ENCODE results near the gene AGBL5. TPM values are rescaled to one million over a fixed set of nuclear protein-coding genes. Genes with fewer than 3 reads are reported as not detected.

AGBL5 gene
- total and polyA plus RNA-seq, 2 of the 13 experiments (the other 11 are each of a cell fraction or from before 2014, with no cell fraction given): 55.9 to 73.3 TPM

DNA sequence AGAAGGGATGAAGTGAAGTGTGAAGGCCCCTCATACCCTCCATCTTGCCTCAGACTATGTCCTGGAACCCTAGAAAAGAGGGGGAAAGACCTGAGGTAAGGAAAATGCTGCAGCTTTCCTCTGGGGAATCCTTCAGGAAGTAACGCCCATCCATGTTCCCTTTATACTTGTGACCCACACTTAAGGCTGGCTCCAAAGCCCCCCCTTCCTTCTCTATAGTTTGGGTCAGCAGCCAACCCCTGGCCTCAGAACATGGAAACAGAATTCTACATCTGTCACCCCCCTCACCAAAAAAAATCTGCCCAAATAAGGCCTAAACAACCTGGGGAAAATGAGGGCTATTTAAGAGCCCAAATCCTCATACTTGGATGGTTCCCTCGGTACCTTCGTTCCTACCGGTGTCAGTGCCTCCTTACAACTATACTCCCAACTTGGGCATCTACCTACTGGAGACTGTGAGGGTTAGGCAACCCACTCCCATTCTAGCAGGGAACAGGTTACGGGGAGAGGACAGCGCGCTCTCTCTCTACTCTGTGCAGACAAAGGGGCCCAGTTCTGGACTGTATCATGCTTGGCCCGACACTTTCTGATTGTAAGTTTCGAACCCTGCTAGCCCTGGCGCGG, 19.3 kb downstream of the AGBL5 start (continued):
- TF ChIP-seq, protein P1, sequence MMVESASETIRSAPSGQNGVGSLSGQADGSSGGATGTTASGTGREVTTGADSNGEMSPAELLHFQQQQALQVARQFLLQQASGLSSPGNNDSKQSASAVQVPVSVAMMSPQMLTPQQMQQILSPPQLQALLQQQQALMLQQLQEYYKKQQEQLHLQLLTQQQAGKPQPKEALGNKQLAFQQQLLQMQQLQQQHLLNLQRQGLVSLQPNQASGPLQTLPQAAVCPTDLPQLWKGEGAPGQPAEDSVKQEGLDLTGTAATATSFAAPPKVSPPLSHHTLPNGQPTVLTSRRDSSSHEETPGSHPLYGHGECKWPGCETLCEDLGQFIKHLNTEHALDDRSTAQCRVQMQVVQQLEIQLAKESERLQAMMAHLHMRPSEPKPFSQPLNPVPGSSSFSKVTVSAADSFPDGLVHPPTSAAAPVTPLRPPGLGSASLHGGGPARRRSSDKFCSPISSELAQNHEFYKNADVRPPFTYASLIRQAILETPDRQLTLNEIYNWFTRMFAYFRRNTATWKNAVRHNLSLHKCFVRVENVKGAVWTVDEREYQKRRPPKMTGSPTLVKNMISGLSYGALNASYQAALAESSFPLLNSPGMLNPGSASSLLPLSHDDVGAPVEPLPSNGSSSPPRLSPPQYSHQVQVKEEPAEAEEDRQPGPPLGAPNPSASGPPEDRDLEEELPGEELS (CRISPR knock-in tag; IDR thresholded peaks at IDR 0.05): 0 out of 2 replicates have a peak, but pooled peaks have one; percentile 4
- no peak for TF ChIP-seq HOXA9 (CRISPR knock-in tag; IDR thresholded peaks at IDR 0.05; ENCODE audit: borderline replicate concordance)
- TF ChIP-seq, protein P2, sequence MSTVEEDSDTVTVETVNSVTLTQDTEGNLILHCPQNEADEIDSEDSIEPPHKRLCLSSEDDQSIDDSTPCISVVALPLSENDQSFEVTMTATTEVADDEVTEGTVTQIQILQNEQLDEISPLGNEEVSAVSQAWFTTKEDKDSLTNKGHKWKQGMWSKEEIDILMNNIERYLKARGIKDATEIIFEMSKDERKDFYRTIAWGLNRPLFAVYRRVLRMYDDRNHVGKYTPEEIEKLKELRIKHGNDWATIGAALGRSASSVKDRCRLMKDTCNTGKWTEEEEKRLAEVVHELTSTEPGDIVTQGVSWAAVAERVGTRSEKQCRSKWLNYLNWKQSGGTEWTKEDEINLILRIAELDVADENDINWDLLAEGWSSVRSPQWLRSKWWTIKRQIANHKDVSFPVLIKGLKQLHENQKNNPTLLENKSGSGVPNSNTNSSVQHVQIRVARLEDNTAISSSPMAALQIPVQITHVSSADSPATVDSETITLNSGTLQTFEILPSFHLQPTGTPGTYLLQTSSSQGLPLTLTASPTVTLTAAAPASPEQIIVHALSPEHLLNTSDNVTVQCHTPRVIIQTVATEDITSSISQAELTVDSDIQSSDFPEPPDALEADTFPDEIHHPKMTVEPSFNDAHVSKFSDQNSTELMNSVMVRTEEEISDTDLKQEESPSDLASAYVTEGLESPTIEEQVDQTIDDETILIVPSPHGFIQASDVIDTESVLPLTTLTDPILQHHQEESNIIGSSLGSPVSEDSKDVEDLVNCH (CRISPR knock-in tag; IDR thresholded peaks at IDR 0.05): no peak
- TF ChIP-seq ZNF572 (CRISPR knock-in tag; IDR thresholded peaks at IDR 0.05): peak; percentile 86; the same call in 1 of the 2 replicates
- TF ChIP-seq MXD4 (CRISPR knock-in tag; IDR thresholded peaks at IDR 0.05): 0 out of 2 replicates have a peak, but pooled peaks have one; percentile 47
- 0 out of 2 replicates have a peak, but pooled peaks have one; percentile 1 for TF ChIP-seq SMAD3 (CRISPR knock-in tag; IDR thresholded peaks at IDR 0.05)
- no peak for TF ChIP-seq WIZ (CRISPR knock-in tag; IDR thresholded peaks at IDR 0.05)
- no peak for TF ChIP-seq SOX6 (IDR thresholded peaks at IDR 0.05)
- TF ChIP-seq SOX6 (CRISPR knock-in tag; IDR thresholded peaks at IDR 0.05): peak; percentile 8; the same call in 1 of the 2 replicates
- no peak; the same call in 1 of the 2 replicates for TF ChIP-seq ARHGAP35 (CRISPR knock-in tag; IDR thresholded peaks at IDR 0.05; ENCODE audit: borderline replicate concordance)
- no peak for TF ChIP-seq PRPF4 (IDR thresholded peaks at IDR 0.05; ENCODE audit: low read depth, low read length, poor library complexity, severe bottlenecking)
- TF ChIP-seq, protein P3, sequence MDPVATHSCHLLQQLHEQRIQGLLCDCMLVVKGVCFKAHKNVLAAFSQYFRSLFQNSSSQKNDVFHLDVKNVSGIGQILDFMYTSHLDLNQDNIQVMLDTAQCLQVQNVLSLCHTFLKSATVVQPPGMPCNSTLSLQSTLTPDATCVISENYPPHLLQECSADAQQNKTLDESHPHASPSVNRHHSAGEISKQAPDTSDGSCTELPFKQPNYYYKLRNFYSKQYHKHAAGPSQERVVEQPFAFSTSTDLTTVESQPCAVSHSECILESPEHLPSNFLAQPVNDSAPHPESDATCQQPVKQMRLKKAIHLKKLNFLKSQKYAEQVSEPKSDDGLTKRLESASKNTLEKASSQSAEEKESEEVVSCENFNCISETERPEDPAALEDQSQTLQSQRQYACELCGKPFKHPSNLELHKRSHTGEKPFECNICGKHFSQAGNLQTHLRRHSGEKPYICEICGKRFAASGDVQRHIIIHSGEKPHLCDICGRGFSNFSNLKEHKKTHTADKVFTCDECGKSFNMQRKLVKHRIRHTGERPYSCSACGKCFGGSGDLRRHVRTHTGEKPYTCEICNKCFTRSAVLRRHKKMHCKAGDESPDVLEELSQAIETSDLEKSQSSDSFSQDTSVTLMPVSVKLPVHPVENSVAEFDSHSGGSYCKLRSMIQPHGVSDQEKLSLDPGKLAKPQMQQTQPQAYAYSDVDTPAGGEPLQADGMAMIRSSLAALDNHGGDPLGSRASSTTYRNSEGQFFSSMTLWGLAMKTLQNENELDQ (CRISPR knock-in tag; IDR thresholded peaks at IDR 0.05; ENCODE audit: borderline replicate concordance): 0 out of 2 replicates have a peak, but pooled peaks have one; percentile 7
- 0 out of 2 replicates have a peak, but pooled peaks have one; percentile 65 for TF ChIP-seq ZNF256 (CRISPR knock-in tag; conservative IDR thresholded peaks at IDR 0.05)
- no peak for TF ChIP-seq ZMYM2 (CRISPR knock-in tag; IDR thresholded peaks at IDR 0.05)
- TF ChIP-seq, protein P4, sequence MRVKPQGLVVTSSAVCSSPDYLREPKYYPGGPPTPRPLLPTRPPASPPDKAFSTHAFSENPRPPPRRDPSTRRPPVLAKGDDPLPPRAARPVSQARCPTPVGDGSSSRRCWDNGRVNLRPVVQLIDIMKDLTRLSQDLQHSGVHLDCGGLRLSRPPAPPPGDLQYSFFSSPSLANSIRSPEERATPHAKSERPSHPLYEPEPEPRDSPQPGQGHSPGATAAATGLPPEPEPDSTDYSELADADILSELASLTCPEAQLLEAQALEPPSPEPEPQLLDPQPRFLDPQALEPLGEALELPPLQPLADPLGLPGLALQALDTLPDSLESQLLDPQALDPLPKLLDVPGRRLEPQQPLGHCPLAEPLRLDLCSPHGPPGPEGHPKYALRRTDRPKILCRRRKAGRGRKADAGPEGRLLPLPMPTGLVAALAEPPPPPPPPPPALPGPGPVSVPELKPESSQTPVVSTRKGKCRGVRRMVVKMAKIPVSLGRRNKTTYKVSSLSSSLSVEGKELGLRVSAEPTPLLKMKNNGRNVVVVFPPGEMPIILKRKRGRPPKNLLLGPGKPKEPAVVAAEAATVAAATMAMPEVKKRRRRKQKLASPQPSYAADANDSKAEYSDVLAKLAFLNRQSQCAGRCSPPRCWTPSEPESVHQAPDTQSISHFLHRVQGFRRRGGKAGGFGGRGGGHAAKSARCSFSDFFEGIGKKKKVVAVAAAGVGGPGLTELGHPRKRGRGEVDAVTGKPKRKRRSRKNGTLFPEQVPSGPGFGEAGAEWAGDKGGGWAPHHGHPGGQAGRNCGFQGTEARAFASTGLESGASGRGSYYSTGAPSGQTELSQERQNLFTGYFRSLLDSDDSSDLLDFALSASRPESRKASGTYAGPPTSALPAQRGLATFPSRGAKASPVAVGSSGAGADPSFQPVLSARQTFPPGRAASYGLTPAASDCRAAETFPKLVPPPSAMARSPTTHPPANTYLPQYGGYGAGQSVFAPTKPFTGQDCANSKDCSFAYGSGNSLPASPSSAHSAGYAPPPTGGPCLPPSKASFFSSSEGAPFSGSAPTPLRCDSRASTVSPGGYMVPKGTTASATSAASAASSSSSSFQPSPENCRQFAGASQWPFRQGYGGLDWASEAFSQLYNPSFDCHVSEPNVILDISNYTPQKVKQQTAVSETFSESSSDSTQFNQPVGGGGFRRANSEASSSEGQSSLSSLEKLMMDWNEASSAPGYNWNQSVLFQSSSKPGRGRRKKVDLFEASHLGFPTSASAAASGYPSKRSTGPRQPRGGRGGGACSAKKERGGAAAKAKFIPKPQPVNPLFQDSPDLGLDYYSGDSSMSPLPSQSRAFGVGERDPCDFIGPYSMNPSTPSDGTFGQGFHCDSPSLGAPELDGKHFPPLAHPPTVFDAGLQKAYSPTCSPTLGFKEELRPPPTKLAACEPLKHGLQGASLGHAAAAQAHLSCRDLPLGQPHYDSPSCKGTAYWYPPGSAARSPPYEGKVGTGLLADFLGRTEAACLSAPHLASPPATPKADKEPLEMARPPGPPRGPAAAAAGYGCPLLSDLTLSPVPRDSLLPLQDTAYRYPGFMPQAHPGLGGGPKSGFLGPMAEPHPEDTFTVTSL (CRISPR knock-in tag; IDR thresholded peaks at IDR 0.05; ENCODE audit: borderline replicate concordance): 0 out of 2 replicates have a peak, but pooled peaks have one; percentile 34
- 0 out of 2 replicates have a peak, but pooled peaks have one; percentile 25 for TF ChIP-seq ZNF607 (CRISPR knock-in tag; IDR thresholded peaks at IDR 0.05; ENCODE audit: borderline replicate concordance)

Measured in HepG2 (cell line).